Thyroid gland (tissue), 4 donors: ENCODE measurements around the gene PIP4K2B.

Experiments
- POLR2A ChIP-seq, 2 donors: fragments of 450-650 bp; IDR thresholded peaks; one replicate each; pipeline ENCODE4 v1.6.1; 2017; ENCODE audit warnings: antibody characterized with exemption in 2 of 2, mild to moderate bottlenecking in 2 of 2, moderate library complexity in 1 of 2
- TF ChIP-seq, protein P1 (sequence below), 6 experiments: fragments of 200-600 bp in 3 of 6; fragments of 450-650 bp in 3 of 6; sonication (generic) in 3 of 6; IDR thresholded peaks; one replicate each; pipeline ENCODE4 v1.5.1; 2016 to 2019; ENCODE audit warnings: antibody characterized with exemption in 6 of 6, mild to moderate bottlenecking in 2 of 6, inconsistent platforms in 1 of 6, moderate library complexity in 1 of 6

DNA sequence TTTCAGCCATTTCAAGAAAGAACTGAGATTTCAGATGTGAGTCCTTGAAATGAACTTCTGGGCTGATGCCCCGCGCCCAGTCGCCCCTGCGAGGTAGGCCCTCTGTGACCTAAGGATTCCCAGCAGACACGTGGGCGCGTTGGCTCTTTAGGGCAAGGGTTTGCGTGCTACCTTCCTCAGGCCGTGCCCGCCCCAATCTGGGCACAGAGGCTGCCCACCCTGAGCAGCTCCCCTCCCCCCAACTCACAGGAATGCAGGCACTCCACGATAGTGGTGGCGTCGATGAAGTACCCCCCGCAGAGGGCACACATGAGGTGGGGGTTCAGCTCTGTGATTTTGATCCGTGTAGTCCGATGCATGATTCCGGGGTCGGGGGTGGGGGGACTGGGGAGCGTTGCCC is 59.3 kb downstream of the PIP4K2B start:
- TF ChIP-seq, protein P1, sequence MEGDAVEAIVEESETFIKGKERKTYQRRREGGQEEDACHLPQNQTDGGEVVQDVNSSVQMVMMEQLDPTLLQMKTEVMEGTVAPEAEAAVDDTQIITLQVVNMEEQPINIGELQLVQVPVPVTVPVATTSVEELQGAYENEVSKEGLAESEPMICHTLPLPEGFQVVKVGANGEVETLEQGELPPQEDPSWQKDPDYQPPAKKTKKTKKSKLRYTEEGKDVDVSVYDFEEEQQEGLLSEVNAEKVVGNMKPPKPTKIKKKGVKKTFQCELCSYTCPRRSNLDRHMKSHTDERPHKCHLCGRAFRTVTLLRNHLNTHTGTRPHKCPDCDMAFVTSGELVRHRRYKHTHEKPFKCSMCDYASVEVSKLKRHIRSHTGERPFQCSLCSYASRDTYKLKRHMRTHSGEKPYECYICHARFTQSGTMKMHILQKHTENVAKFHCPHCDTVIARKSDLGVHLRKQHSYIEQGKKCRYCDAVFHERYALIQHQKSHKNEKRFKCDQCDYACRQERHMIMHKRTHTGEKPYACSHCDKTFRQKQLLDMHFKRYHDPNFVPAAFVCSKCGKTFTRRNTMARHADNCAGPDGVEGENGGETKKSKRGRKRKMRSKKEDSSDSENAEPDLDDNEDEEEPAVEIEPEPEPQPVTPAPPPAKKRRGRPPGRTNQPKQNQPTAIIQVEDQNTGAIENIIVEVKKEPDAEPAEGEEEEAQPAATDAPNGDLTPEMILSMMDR (IDR thresholded peaks at IDR 0.05) = no peak
- no peak for TF ChIP-seq POLR2A (IDR thresholded peaks at IDR 0.05)
